Fibroblast of skin of right biceps (primary cell): Measurements from ENCODE around the gene KRTAP10-6.
"Not testable (repeated sequence)": the region's sequence is repeated elsewhere in the genome, so short reads cannot be mapped to it uniquely, and the experiment has no call there.

Experiments used
- DNase-seq: peaks from one replicate; pipeline ENCODE4 v3.0.0-alpha.2; 2013

Gene KRTAP10-6

DNA sequence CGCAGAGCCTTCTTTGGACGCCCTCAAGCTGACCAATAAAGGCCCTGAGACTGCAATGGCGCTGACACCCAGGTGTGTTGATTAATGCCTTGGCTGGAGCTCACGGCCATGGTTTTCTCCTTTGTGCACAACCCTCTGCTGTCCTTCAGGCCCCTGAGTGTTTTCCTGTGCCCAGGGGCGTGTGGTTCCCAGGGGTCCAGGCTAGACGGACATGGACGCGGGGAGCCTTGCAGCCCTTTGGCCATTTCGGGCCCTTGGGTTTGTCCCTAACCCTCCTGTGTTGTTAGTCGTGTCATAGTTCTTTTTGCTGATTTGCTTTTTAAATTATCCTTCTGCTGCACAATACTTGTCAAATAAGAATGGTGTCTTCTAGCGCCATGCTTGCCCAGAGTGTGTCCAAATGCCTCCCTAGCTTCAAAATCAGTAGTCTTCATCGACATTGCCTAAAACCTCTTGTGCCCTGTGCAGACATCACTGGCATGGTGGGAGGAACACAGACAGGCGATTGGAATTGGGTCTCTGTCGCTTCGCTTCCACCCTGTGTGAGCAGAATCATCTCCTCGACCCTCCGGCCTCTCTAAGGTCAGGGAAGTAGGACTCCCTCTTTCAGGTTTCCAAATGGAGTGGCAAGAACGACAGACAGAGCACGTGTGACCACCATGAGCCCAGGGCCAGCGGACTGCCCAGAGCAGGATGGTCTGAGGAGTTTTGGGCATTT, 16.8 kb downstream of the KRTAP10-6 start:
- DNase-seq, result no peak

GRCh38 chr21:44574457-44575306, 17.6 kb downstream of the KRTAP10-6 start:
- no peak for DNase-seq

- DNase-seq, result not testable (repeated sequence)
These were observed 18.5 kb downstream of the KRTAP10-6 start, which contains the start of gene KRTAP10-4 for GRCh38 chr21:44573630-44574456. Gene KRTAP10-4 (plus strand): TSS chr21:44573729. CDS start chr21:44573759, 30 bp downstream.

- DNase-seq, result no peak
These were observed 19.2 kb downstream of the KRTAP10-6 start for GRCh38 chr21:44572959-44573583.

DNA sequence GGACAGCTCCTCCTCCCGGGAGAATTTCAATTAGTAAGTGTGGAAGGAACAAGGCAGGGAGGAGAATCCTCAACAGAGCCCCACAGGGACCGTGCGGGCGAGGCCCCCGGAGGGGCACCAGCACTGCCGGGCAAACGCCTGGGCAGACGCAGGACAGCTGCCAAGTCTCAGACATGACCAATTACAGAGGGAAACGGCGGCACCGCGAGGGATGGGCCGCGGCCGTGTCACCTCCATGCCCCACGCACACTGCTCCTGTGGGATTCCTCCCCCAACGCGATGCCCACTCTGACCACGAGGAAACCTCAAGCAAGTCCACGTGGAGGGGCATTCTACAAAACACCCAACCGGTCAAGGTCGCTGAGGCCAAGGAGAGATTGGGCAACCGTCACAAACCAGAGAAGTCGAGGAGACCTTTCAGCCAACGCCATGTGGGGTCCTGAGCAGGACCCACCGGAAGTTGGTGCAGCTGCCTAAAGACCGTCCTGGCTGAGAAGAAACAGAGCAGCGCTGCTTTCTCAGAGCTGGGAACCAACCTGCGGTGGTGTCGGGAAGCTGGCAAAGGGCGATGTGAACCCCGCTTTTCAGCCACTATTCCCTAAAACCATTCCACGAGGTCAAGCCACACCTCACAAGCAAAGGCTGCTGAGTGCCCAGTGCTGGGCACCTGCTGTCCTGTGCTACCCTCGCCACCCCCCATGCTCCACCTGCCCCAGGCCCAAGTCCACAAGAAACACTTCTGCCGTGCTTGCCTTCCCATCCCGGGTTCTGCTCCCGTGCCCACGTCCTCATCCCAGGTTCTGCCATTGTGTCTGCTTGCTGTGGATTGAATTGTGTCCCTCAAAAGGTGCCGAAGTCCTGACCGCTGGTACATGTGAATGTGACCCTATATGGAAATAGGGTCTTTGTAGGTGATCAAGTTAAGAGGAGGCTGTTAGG, 20.2 kb downstream of the KRTAP10-6 start:
- no peak for DNase-seq

DNA sequence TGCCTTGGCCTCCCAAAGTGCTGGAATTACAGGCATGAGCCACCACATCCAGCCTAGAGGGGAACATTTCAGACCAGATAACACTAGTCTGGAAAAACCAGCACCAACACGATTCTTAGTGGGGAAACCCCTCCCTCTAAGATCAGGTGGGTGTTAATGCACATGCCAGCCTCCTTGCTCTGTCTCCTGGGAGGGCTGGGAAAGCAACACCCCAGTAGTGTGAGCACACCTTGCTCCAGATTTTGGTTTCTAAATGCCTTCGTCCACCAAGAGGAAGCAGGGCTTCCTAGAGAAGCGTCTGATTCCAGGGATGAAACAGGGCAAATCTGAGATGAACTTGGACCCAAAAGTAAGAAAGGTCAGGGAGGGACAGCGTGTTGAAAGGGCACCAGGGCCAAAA, 21.0 kb downstream of the KRTAP10-6 start:
- no peak for DNase-seq

DNA sequence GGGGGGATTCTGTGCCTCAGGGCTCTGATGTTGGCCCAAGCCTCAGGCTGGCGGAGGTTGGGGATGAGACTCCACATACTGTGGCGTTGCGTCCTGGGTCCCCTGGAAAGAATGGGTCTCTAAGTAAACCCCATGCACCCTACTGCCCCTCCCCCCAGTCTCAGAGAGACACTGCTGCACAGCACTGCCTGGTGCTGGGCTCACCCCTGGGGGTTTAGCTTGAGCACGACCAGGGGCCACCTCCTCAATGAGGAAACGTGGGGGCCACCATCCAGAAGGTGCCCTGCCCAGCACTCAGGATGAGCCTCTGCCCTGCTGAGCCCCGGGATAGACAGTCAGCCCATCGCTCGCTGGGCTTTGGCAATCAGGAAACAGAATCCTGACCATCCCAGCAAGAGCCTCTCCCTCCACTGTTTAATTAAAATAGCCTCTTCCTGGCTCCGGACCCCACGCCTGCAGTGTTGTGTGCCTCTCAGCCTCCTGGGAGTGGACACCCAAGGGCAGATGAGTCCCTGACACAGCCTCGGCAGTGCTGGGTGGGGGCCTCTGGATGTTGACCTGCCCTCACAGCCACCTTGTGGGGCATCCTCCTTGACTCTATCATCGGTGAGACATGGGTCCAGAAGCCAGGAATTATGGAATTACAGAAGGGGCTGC, 22.3 kb downstream of the KRTAP10-6 start:
- DNase-seq, result no peak

DNA sequence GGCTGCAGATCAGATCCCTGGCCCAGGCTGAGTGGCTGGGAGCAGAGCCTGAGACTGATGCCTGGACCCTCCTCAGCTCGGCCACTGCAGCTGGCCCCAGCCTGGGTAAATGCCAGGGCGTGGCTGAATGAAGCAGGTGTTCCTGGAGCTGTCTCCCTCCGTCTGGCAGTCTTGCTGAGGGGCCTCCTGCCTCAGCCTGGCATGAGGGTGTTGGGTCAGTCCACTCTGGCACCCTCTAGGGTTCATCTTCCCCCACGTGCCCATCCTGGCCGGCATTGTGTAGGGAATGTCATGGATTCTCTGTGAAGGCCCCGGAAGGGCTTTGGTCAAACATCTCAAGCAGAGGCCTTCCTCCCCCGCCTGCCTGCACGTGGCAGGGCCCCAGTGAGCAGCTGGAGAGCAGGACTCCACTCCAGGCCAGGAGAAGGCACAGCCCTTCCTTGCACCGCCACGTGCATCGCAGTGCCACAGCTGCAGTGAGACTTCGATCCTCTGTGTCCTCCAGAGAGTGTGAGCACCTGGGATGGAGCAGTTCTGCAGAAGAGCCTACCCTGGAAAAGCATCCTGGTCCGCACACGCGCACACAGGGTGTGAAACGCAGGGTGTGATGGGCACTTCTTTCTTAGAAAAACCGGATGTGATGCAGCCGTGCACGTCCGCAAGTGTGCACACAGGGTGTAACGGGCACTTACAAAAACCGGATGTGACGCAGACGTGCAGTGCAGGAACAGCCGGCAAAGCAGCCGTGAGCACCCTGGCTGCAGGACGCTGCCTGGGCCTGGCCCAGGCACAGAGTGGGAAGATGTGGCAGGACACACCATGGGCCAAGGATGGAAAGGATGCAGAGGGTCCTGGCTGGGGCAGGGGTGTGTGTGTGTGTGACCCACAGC, 23.4 kb downstream of the KRTAP10-6 start:
- peak; percentile 16 for DNase-seq

- DNase-seq, result no peak
These were observed 24.0 kb downstream of the KRTAP10-6 start for GRCh38 chr21:44568261-44568660.

- DNase-seq, result no peak
These were observed 24.7 kb downstream of the KRTAP10-6 start for GRCh38 chr21:44567481-44568171.

GRCh38 chr21:44566403-44566802, 25.9 kb downstream of the KRTAP10-6 start:
- DNase-seq, result no peak

GRCh38 chr21:44564886-44565598, 27.3 kb downstream of the KRTAP10-6 start:
- DNase-seq, result no peak

DNA sequence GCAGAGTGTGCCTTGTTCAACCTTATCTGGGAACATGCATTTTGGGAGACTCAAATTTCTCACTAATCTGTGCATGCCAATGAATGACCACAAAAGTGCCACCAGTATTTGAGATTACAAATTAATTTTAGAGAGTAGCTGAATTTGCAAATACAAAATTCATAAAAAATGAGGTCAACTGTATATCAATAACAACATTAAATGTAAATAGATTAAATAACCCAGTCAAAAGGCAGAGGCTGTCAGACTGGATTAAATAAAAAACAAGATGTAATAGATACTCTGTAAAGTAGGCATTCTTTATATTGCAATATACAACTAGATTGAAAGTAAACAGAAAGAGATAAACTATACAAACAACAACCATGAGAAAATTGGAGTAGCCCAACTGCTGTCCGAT, 28.2 kb downstream of the KRTAP10-6 start:
- no peak for DNase-seq

- no peak for DNase-seq
These were observed 33.6 kb downstream of the KRTAP10-6 start, which contains the start of gene KRTAP10-3 for GRCh38 chr21:44558695-44559094. Gene KRTAP10-3 (minus strand): TSS chr21:44558795. CDS start chr21:44558715, 80 bp downstream.

GRCh38 chr21:44558329-44558675, 34.0 kb downstream of the KRTAP10-6 start:
- DNase-seq, result not testable (repeated sequence)

DNA sequence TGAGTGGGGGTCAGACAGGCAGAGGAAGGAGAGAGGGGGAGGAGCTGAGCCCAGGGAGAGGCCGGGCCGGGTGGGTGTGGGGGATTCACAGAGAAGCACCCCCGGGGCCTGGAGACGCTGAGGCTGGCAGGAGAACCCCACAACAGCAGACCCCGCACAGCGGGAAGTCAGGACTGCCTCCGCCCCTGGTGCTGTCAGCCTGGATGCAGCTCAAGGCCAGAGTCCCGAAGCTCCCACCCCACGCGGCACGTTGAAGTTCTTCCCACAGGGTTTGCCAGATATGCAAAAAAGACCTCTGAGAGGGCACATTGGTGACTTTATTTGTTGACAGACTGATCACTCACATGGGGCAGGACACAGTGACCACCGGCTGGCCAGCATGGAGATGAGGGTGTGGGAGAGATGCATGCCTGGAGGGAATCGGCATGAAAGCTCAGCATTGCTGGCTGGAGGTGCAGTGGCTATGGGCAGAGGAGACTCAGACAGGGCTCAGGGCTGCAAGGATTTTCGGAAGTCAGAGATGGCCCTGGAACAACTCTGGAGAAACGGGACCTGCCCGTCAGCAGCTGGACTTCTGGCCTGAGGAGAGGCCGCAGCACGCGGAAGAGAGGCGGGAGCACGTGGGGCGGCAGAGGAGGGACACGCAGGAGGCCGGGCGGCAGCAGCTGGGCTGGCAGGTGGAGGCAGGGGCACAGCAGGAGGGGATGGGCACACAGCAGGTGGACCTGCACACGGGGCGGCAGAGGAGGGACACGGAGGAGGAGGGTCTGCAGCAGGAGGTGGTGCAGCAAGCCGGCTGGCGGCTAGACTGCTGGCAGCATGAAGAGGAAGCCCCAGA, 34.6 kb downstream of the KRTAP10-6 start:
- no peak for DNase-seq

- DNase-seq, result no peak
These were observed 35.4 kb downstream of the KRTAP10-6 start for GRCh38 chr21:44556879-44557278.
